Astrocyte (in vitro differentiated cells and primary cell): ENCODE results near the gene C9.

ENCODE experiments used
- CTCF ChIP-seq: IDR thresholded peaks from 2 replicates; pipeline ENCODE4 v1.5.1; 2011; ENCODE audit warnings: low read depth, mild to moderate bottlenecking, inconsistent platforms, low read length, moderate library complexity; ENCODE audit not compliant: insufficient read depth
- EZH2 ChIP-seq: IDR thresholded peaks from 2 replicates; pipeline ENCODE4 v1.6.1; 2012; ENCODE audit warnings: mild to moderate bottlenecking, low read length, inconsistent platforms; ENCODE audit not compliant: insufficient read depth

- TF ChIP-seq EZH2 (no peak), CTCF (no peak)
Measured at GRCh38 chr5:39377613-39378012, 13.3 kb upstream of the C9 start.
